GM19238 (cell line): ENCODE data around the gene MIER3.

Experiments used
- DNase-seq: peaks from one replicate; pipeline ENCODE4 v3.0.0; 2011; ENCODE audit warnings: low spot score; ENCODE audit not compliant: insufficient read length

MIER3 gene

GRCh38 chr5:56898213-56898612 lies 53.7 kb downstream of the MIER3 start:
- DNase-seq, result no peak

GRCh38 chr5:56896763-56897162 lies 55.2 kb downstream of the MIER3 start:
- DNase-seq, result no peak

DNA sequence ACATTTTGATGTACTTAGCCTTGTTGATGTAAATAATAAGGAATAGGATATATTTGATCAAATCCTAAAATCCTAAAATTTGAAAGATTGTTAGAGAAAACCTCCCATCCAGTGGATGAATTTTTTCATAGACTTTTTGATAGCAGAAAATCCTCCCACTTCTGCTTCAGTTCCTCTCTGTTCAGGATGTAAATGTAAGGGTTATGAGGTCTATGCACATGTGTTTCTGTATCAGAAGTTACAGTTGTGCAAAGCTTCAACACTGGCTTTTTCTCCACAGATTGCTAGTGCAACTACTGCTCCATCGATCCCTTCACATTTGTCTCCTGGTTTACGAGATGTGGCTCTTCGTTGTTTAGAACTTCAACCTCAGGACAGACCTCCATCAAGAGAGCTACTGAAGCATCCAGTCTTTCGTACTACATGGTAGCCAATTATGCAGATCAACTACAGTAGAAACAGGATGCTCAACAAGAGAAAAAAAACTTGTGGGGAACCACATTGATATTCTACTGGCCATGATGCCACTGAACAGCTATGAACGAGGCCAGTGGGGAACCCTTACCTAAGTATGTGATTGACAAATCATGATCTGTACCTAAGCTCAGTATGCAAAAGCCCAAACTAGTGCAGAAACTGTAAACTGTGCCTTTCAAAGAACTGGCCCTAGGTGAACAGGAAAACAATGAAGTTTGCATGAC lies 58.5 kb downstream of the MIER3 start:
- no peak for DNase-seq

- DNase-seq, result no peak
Measured at GRCh38 chr5:56881571-56881970, 70.4 kb downstream of the MIER3 start.

- no peak for DNase-seq
Measured at GRCh38 chr5:56876327-56876726, 75.6 kb downstream of the MIER3 start.

DNA sequence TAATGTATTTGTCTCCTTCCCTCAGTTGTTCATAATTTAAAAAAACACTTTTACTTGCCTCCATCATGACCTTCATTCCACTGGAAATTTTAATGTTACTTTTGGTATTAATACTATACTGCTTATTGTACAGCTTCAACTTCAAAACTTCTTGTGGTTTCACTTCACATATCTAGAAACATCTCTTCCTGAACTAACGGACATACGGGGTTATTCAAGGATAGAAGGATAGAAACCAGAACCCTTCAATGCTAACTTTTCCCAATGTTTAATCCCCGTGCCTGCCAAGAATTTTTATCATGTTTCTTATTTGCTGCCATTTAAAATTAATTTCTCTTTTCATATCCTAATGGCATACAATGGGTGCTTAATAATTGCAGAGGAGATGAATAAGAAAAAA lies 78.9 kb downstream of the MIER3 start:
- no peak for DNase-seq

DNA sequence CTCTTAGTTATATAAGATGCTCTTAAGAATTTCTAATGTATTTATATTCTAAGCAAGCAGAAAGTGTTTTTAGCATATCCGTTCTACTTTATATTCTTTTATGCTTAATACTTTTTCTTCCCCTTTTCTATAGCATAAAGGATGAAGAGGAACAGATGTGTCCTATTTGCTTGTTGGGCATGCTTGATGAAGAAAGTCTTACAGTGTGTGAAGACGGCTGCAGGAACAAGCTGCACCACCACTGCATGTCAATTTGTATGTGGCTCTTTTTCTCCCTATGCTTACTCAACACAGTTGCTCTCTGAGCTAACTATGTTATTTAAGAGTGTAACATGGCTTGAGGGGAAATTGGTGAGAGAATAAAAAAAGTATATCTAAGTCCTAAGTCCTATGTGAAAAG lies 80.1 kb downstream of the MIER3 start:
- DNase-seq, result no peak
